Activated CD4-positive, alpha-beta T cell treated with anti-CD3 and anti-CD28 coated beads, Interleukin-2, Interleukin-6, amounts not matched to agents 100 ng/mL and 50 ng/mL, durations not matched to agents 16 hours and 8 hours (primary cell): Measurements from ENCODE around the gene SLCO4A1.
A peak's percentile ranks its signal among the peaks of the same experiment; 100 is the strongest.

Experiments
- DNase-seq: peaks from one replicate; pipeline ENCODE4 v3.0.0-alpha.2; 2020

SLCO4A1 gene

GRCh38 chr20:62638679-62639406 lies 3.5 kb upstream of the SLCO4A1 start:
- no peak for DNase-seq

GRCh38 chr20:62639765-62640164 lies 2.5 kb upstream of the SLCO4A1 start:
- no peak for DNase-seq

GRCh38 chr20:62640870-62641269 lies 1.4 kb upstream of the SLCO4A1 start:
- DNase-seq: no peak

- DNase-seq: no peak
Observed at GRCh38 chr20:62641321-62642050, 817 bp upstream of the SLCO4A1 start.

GRCh38 chr20:62642666-62643520 lies 590 bp downstream of the SLCO4A1 start:
- peak; percentile 60 for DNase-seq

- DNase-seq: no peak
Observed at GRCh38 chr20:62643521-62644043, 1.3 kb downstream of the SLCO4A1 start.

- DNase-seq: no peak
Observed at GRCh38 chr20:62644044-62644795, 1.9 kb downstream of the SLCO4A1 start.

- DNase-seq: no peak
Observed at GRCh38 chr20:62644802-62645496, 2.6 kb downstream of the SLCO4A1 start.

GRCh38 chr20:62645613-62646012 lies 3.3 kb downstream of the SLCO4A1 start:
- DNase-seq: no peak

- no peak for DNase-seq
Observed at GRCh38 chr20:62646851-62647520, 4.7 kb downstream of the SLCO4A1 start.

- DNase-seq: no peak
Observed at GRCh38 chr20:62647521-62648317, 5.4 kb downstream of the SLCO4A1 start.

GRCh38 chr20:62648318-62648995 lies 6.2 kb downstream of the SLCO4A1 start:
- DNase-seq: no peak

- no peak for DNase-seq
Observed at GRCh38 chr20:62649140-62649539, 6.8 kb downstream of the SLCO4A1 start.

GRCh38 chr20:62650551-62651284 lies 8.4 kb downstream of the SLCO4A1 start:
- DNase-seq: no peak

GRCh38 chr20:62651285-62652021 lies 9.2 kb downstream of the SLCO4A1 start:
- peak; percentile 86 for DNase-seq

GRCh38 chr20:62652041-62652893 lies 10.0 kb downstream of the SLCO4A1 start:
- peak; percentile 83 for DNase-seq

GRCh38 chr20:62652894-62653305 lies 10.6 kb downstream of the SLCO4A1 start:
- no peak for DNase-seq
